Mesendoderm (in vitro differentiated cells): ENCODE data around the gene HPS3.
A peak's percentile ranks its signal among the peaks of the same experiment; 100 is the strongest.
"Not testable (repeated sequence)": the region's sequence is repeated elsewhere in the genome, so short reads cannot be mapped to it uniquely, and the experiment has no call there.

Experiments used
- DNase-seq: peaks from one replicate; pipeline ENCODE4 v3.0.0; 2013
- H2AK5ac ChIP-seq: 2 replicates; pipeline ENCODE4 v1.6.1; 2013; ENCODE audit warnings: low read length, inconsistent platforms
- H2BK120ac ChIP-seq: 2 replicates; pipeline ENCODE4 v1.6.1; 2013; ENCODE audit warnings: low read depth, mild to moderate bottlenecking, low read length, moderate library complexity, mixed read lengths
- H2BK15ac ChIP-seq: replicated peaks from 2 replicates; pipeline ENCODE4 v1.6.1; 2013; ENCODE audit warnings: low read depth, mild to moderate bottlenecking, moderate library complexity
- H2BK5ac ChIP-seq: 2 replicates; pipeline ENCODE4 v1.6.1; 2013; ENCODE audit warnings: low read length, inconsistent platforms
- H3K18ac ChIP-seq: 2 replicates; pipeline ENCODE4 v1.6.1; 2013; ENCODE audit warnings: mild to moderate bottlenecking, low read length, mixed read lengths
- H3K23ac ChIP-seq: one replicate; pipeline ENCODE4 v1.6.1; 2013; ENCODE audit warnings: low read length
- H3K27ac ChIP-seq: 2 replicates; pipeline ENCODE4 v1.5.1; 2013; ENCODE audit warnings: low read depth, mild to moderate bottlenecking, inconsistent platforms, low read length, moderate library complexity
- H3K27me3 ChIP-seq: 2 replicates; pipeline ENCODE4 v1.6.1; 2013; ENCODE audit warnings: low read length, control low read depth, mild to moderate bottlenecking, inconsistent platforms; ENCODE audit not compliant: insufficient read depth, poor library complexity
- H3K36me3 ChIP-seq: 2 replicates; pipeline ENCODE4 v1.6.1; 2013; ENCODE audit warnings: low read length, inconsistent platforms; ENCODE audit not compliant: control insufficient read depth, insufficient read depth
- H3K4ac ChIP-seq: one replicate; pipeline ENCODE4 v1.6.1; 2013; ENCODE audit warnings: low read depth, mild to moderate bottlenecking, low read length, moderate library complexity
- H3K4me1 ChIP-seq: 2 replicates; pipeline ENCODE4 v1.6.1; 2013; ENCODE audit warnings: low read depth, low read length, inconsistent platforms; ENCODE audit not compliant: control insufficient read depth
- H3K4me2 ChIP-seq: 2 replicates; pipeline ENCODE4 v1.6.1; 2013; ENCODE audit warnings: low read length
- H3K4me3 ChIP-seq: 2 replicates; pipeline ENCODE4 v1.5.1; 2013; ENCODE audit warnings: mild to moderate bottlenecking, low read length
- H3K56ac ChIP-seq: one replicate; pipeline ENCODE4 v1.6.1; 2013; ENCODE audit warnings: low read length
- H3K79me1 ChIP-seq: 2 replicates; pipeline ENCODE4 v1.6.1; 2013; ENCODE audit warnings: low read length, inconsistent platforms
- H3K79me2 ChIP-seq: 2 replicates; pipeline ENCODE4 v1.6.1; 2013; ENCODE audit warnings: mild to moderate bottlenecking, low read length; ENCODE audit not compliant: control insufficient read depth, insufficient read depth
- H3K9ac ChIP-seq: 2 replicates; pipeline ENCODE4 v1.6.1; 2013; ENCODE audit warnings: low read length, inconsistent platforms
- H4K5ac ChIP-seq: one replicate; pipeline ENCODE4 v1.6.1; 2013; ENCODE audit warnings: low read length
- H4K8ac ChIP-seq: one replicate; pipeline ENCODE4 v1.6.1; 2013; ENCODE audit warnings: low read depth, mild to moderate bottlenecking, control low read depth, low read length, moderate library complexity
- WGBS: extraction: QIAGEN DNeasy Blood & Tissue Kit; methylation state at CpG from one replicate; pipeline ENCODE4 v1.1.7; 2013; ENCODE audit warnings: low lambda C conversion rate, missing lambda C conversion rate; ENCODE audit not compliant: insufficient coverage; ENCODE audit errors: extremely low coverage; 5-methylcytosine and 5-hydroxymethylcytosine counted together

Gene HPS3

DNA sequence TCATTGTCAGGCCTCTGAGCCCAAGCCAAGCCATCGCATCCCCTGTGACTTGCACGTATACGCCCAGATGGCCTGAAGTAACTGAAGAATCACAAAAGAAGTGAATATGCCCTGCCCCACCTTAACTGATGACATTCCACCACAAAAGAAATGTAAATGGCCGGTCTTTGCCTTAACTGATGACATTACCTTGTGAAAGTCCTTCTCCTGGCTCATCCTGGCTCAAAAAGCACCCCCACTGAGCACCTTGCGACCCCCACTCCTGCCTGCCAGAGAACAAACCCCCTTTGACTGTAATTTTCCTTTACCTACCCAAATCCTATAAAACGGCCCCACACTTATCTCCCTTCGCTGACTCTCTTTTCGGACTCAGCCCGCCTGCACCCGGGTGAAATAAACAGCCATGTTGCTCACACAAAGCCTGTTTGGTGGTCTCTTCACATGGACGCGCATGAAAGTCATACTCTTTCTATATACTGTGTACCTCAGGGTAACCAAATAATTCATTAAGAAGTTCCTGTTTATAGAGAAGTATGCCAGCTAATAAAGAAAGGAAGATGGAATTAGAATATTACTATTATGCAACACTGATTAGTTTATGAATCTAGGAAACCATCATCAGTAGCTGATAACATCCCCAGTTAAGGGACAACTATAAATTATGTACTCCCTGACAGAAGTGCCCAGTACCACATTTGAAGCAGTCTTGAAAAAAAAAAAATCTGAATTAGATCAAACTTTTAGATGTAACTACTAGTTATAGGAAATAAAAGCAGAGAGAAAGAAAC lies 67.6 kb downstream of the HPS3 start:
- peak overlapping the region; percentile 49 for H3K27ac ChIP-seq
- not testable (repeated sequence) for H2BK15ac ChIP-seq, H3K4me3 ChIP-seq, H3K79me2 ChIP-seq, H3K4me1 ChIP-seq, H4K8ac ChIP-seq, H4K5ac ChIP-seq, H3K36me3 ChIP-seq, H3K23ac ChIP-seq, H2BK120ac ChIP-seq, H2AK5ac ChIP-seq, H3K27me3 ChIP-seq, H3K79me1 ChIP-seq, H3K4ac ChIP-seq, H2BK5ac ChIP-seq
- H3K4me2 ChIP-seq = peak overlapping the region; percentile 9
- no CpG with 5 or more reads among the region's 12 CpGs for WGBS
- peak overlapping the region; percentile 63 for H3K18ac ChIP-seq
- peak; percentile 43 for DNase-seq
- peak overlapping the region; percentile 37 for H3K9ac ChIP-seq
- H3K56ac ChIP-seq = peak overlapping the region; percentile 58

DNA sequence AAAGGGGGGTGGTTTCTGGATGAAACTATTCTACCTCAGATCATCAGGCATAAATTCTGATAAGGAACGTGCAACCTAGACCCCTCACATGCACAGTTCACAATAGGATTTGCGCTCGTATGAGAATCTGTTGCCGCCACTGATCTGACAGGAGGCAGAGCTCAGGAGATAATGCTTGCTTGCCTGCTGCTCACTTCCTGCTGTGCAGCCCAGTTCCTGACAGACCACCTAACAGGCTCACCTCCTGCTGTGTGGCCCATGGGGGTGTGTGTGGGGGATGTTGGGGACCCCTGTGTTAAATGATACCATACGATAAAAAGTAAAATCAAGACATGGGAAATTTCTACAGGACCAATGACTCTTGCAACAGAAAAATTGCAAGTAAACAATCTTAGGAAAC lies 68.2 kb downstream of the HPS3 start:
- peaks cover 7% of the 10 kb centered on the region for H3K4me1 ChIP-seq
- peak; percentile 81 for DNase-seq
- H3K27ac ChIP-seq = peak overlapping the region; percentile 10
- H2BK120ac ChIP-seq = no peak overlapping the region
- H2BK15ac ChIP-seq = no peak overlapping the region
- no peak overlapping the region for H2AK5ac ChIP-seq
- no peaks in the 10 kb centered on the region for H3K79me1 ChIP-seq
- H3K36me3 ChIP-seq = no peaks in the 10 kb centered on the region
- H4K8ac ChIP-seq = no peak overlapping the region
- H3K18ac ChIP-seq = peak overlapping the region; percentile 63
- H3K4me3 ChIP-seq = no peak overlapping the region
- peak overlapping the region; percentile 58 for H3K56ac ChIP-seq
- peak overlapping the region; percentile 37 for H3K9ac ChIP-seq
- no peak overlapping the region for H4K5ac ChIP-seq
- H3K23ac ChIP-seq = no peak overlapping the region
- H3K79me2 ChIP-seq = no peaks in the 10 kb centered on the region
- no CpG with 5 or more reads among the region's 5 CpGs for WGBS
- H2BK5ac ChIP-seq = peak overlapping the region; percentile 56
- no peak overlapping the region for H3K4ac ChIP-seq
- H3K4me2 ChIP-seq = peak overlapping the region; percentile 9
- H3K27me3 ChIP-seq = no peaks in the 10 kb centered on the region

DNA sequence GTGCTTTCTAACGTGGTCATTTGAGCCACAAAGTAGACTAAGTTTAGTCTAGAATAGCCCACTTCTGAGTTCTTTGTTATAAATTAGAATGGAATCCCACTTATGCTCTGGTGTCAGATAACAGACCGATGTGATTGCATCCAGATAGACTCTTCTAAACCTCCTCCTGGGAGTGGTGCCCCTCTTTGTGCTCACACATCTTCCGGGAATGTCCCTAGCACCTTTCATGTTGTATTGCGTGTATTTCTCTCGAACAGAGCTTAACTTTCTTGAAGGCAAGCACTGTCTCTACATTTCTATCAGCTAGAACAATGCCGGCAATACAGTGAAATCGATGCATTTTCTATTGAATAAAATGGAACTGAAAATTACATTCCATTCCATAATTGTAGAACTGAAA lies 69.2 kb downstream of the HPS3 start:
- H3K9ac ChIP-seq = no peak overlapping the region
- peaks cover 7% of the 10 kb centered on the region for H3K4me1 ChIP-seq
- H2BK15ac ChIP-seq = no peak overlapping the region
- H2BK120ac ChIP-seq = no peak overlapping the region
- no peak overlapping the region for H2AK5ac ChIP-seq
- peak overlapping the region; percentile 85 for H2BK5ac ChIP-seq
- peak overlapping the region; percentile 70 for H3K4ac ChIP-seq
- peak overlapping the region; percentile 73 for H3K56ac ChIP-seq
- peak; percentile 94 for DNase-seq
- H3K4me3 ChIP-seq = no peak overlapping the region
- H4K8ac ChIP-seq = no peak overlapping the region
- no peak overlapping the region for H4K5ac ChIP-seq
- no peaks in the 10 kb centered on the region for H3K79me1 ChIP-seq
- no CpG with 5 or more reads among the region's 7 CpGs for whole genome bisulfite sequencing
- H3K27me3 ChIP-seq = no peaks in the 10 kb centered on the region
- no peaks in the 10 kb centered on the region for H3K79me2 ChIP-seq
- H3K4me2 ChIP-seq = no peak overlapping the region
- peak overlapping the region; percentile 93 for H3K27ac ChIP-seq
- H3K23ac ChIP-seq = no peak overlapping the region
- H3K36me3 ChIP-seq = no peaks in the 10 kb centered on the region
- H3K18ac ChIP-seq = peak overlapping the region; percentile 97

DNA sequence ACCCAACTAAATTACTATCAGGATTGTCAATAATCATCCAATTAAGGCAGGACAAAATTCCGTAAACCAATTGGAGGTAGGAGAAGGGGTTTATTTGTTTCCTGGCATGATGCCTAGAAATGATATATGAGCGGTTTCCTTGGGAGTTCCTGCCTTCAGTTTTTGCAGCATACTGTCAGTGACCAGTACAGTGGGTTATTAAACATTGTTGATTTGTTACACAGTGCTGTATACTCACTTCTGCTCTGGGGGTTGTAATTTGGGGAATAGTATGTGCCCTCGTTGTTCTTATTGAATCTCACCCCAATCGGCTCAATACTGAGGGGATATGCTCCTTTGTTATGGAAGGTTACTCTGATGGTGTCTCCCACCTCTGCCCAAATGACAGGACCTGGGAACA lies 70.0 kb downstream of the HPS3 start:
- no CpG with 5 or more reads among the region's 4 CpGs for WGBS
- H3K27me3 ChIP-seq = no peaks in the 10 kb centered on the region
- no peak for DNase-seq
- peak overlapping the region; percentile 95 for H3K18ac ChIP-seq
- no peak overlapping the region for H3K4me3 ChIP-seq
- no peak overlapping the region for H4K5ac ChIP-seq
- peak overlapping the region; percentile 33 for H3K27ac ChIP-seq
- H3K9ac ChIP-seq = no peak overlapping the region
- no peak overlapping the region for H3K4me2 ChIP-seq
- H2BK5ac ChIP-seq = peak overlapping the region; percentile 85
- no peak overlapping the region for H2BK15ac ChIP-seq
- H3K56ac ChIP-seq = peak overlapping the region; percentile 66
- no peak overlapping the region for H4K8ac ChIP-seq
- no peaks in the 10 kb centered on the region for H3K36me3 ChIP-seq
- peaks cover 7% of the 10 kb centered on the region for H3K4me1 ChIP-seq
- no peak overlapping the region for H3K23ac ChIP-seq
- H2BK120ac ChIP-seq = peak overlapping the region; percentile 85
- H3K79me2 ChIP-seq = no peaks in the 10 kb centered on the region
- peak overlapping the region; percentile 68 for H3K4ac ChIP-seq
- H2AK5ac ChIP-seq = peak overlapping the region; percentile 4
- no peaks in the 10 kb centered on the region for H3K79me1 ChIP-seq

DNA sequence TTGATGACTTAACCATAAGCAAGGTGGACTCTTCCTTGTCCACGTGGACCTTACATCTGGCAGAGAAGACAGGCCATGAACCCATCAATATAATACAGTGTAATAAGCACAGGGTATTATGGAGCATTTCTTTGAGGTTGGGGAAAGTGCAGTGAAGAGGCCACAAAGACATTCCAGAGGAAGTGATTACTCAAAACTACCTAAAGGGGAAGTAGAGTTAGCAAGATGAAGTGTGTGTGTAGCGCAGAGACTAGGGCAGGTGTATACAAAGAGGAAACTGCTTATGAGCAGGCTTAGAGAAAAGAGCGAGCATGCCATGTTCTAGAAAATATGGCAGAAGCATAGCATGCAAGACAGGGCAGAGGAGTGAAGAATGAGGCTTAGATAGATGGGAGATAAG lies 74.3 kb downstream of the HPS3 start:
- H3K27ac ChIP-seq = no peak overlapping the region
- no peak overlapping the region for H4K5ac ChIP-seq
- H3K27me3 ChIP-seq = no peaks in the 10 kb centered on the region
- peaks cover 5% of the 10 kb centered on the region for H3K4me1 ChIP-seq
- H3K36me3 ChIP-seq = no peaks in the 10 kb centered on the region
- H4K8ac ChIP-seq = no peak overlapping the region
- no CpG with 5 or more reads among the region's 3 CpGs for WGBS
- H2BK5ac ChIP-seq = no peak overlapping the region
- no peak overlapping the region for H3K4ac ChIP-seq
- no peak for DNase-seq
- no peak overlapping the region for H3K9ac ChIP-seq
- no peak overlapping the region for H3K4me2 ChIP-seq
- H3K18ac ChIP-seq = no peak overlapping the region
- H3K4me3 ChIP-seq = no peak overlapping the region
- H2BK120ac ChIP-seq = no peak overlapping the region
- H3K79me1 ChIP-seq = no peaks in the 10 kb centered on the region
- H2AK5ac ChIP-seq = no peak overlapping the region
- H3K56ac ChIP-seq = no peak overlapping the region
- no peak overlapping the region for H2BK15ac ChIP-seq
- H3K23ac ChIP-seq = no peak overlapping the region
- H3K79me2 ChIP-seq = no peaks in the 10 kb centered on the region
